ENCODE data around the gene TRPM8.

TRPM8 gene

GRCh38 chr2:234033885-234034284 is 116.7 kb downstream of the TRPM8 start:
- DNase-seq (ENCODE audit: low read depth in 2 of 3, low spot score in 1 of 3), result no peak

GRCh38 chr2:234038076-234038802 is 121.1 kb downstream of the TRPM8 start:
- DNase-seq (ENCODE audit: low read depth in 2 of 3, low spot score in 1 of 3), result no peak

GRCh38 chr2:234044157-234044556 is 127.0 kb downstream of the TRPM8 start:
- DNase-seq (ENCODE audit: low read depth in 2 of 3, low spot score in 1 of 3), result no peak

GRCh38 chr2:234046521-234046920 is 129.3 kb downstream of the TRPM8 start:
- no peak for DNase-seq (ENCODE audit: low read depth in 2 of 3, low spot score in 1 of 3)

GRCh38 chr2:234047361-234047760 is 130.2 kb downstream of the TRPM8 start:
- DNase-seq (ENCODE audit: low read depth in 2 of 3, low spot score in 1 of 3), result no peak

GRCh38 chr2:234048049-234048448 is 130.9 kb downstream of the TRPM8 start:
- DNase-seq (ENCODE audit: low read depth in 2 of 3, low spot score in 1 of 3), result no peak

GRCh38 chr2:234050455-234051135 is 133.4 kb downstream of the TRPM8 start, which contains the start of gene SPP2:
Gene SPP2, plus strand, starts transcription at chr2:234050702. Its CDS starts 85 bp downstream, at chr2:234050787.
- no peak for DNase-seq (ENCODE audit: low read depth in 2 of 3, low spot score in 1 of 3)

GRCh38 chr2:234051374-234052070 is 134.3 kb downstream of the TRPM8 start:
- DNase-seq (ENCODE audit: low read depth in 2 of 3, low spot score in 1 of 3), result no peak

GRCh38 chr2:234058881-234059280 is 141.7 kb downstream of the TRPM8 start:
- DNase-seq (ENCODE audit: low read depth in 2 of 3, low spot score in 1 of 3), result no peak

- no peak for DNase-seq (ENCODE audit: low read depth in 2 of 3, low spot score in 1 of 3)
These were observed 143.1 kb downstream of the TRPM8 start for GRCh38 chr2:234060236-234060635.

- no peak for DNase-seq (ENCODE audit: low read depth in 2 of 3, low spot score in 1 of 3)
These were observed 144.6 kb downstream of the TRPM8 start for GRCh38 chr2:234061624-234062257.

- DNase-seq (ENCODE audit: low read depth in 2 of 3, low spot score in 1 of 3), result no peak
These were observed 149.4 kb downstream of the TRPM8 start for GRCh38 chr2:234066587-234066986.
